Ascending aorta (tissue), 2 donors: ENCODE measurements around the gene PDE5A. TPM values are rescaled to one million over a fixed set of nuclear protein-coding genes. Genes with fewer than 3 reads are reported as not detected.

ENCODE experiments used
- DNase-seq, 2 donors: peaks; one replicate each; pipeline ENCODE4 v3.0.0-alpha.2; 2019; ENCODE audit warnings: low spot score in 2 of 2
- H3K27ac ChIP-seq, 2 donors: fragments of 200-600 bp; sonication (generic); one replicate each; pipeline ENCODE4 v1.5.1; 2016 to 2017; ENCODE audit warnings: mild to moderate bottlenecking in 1 of 2
- H3K27me3 ChIP-seq: fragments of 200-600 bp; sonication (generic); one replicate; pipeline ENCODE4 v1.5.1; 2017
- H3K36me3 ChIP-seq, 2 donors: fragments of 200-600 bp; sonication (generic); one replicate each; pipeline ENCODE4 v1.5.1; 2016
- H3K4me1 ChIP-seq, 2 donors: fragments of 200-600 bp; sonication (generic); one replicate each; pipeline ENCODE4 v1.5.1; 2016 to 2017; ENCODE audit warnings: mild to moderate bottlenecking in 1 of 2
- H3K4me3 ChIP-seq, 2 donors: fragments of 200-600 bp; sonication (generic); one replicate each; pipeline ENCODE4 v1.5.1; 2016 to 2017; ENCODE audit warnings: mild to moderate bottlenecking in 1 of 2
- H3K9me3 ChIP-seq, 2 donors: fragments of 200-600 bp; sonication (generic); one replicate each; pipeline ENCODE4 v1.5.1; 2016
- CTCF ChIP-seq, 3 experiments: fragments of 200-600 bp in 2 of 3; fragments of 450-650 bp in 1 of 3; sonication (generic) in 2 of 3; IDR thresholded peaks; one replicate each; pipeline ENCODE4 v1.5.1; 2016 to 2019; ENCODE audit warnings: antibody characterized with exemption in 3 of 3, mild to moderate bottlenecking in 1 of 3, moderate library complexity in 1 of 3
- intact Hi-C: fragments of 100-400 bp; cut with DNase I; formaldehyde crosslinking; loops from one replicate; pipeline ENCODE4 v1.15.1; 2023
- total RNA-seq: library from RNA; depleted of rRNA; stranded (reverse); fragments of >200 nt; gene quantifications from one replicate; pipeline ENCODE4 v1.1.0, GENCODE V29; 2016

The PDE5A gene
- total RNA-seq, 1 donor from 2014 or later = 39.7 TPM

- no peak for DNase-seq
- H3K27me3 ChIP-seq = no peaks in the 10 kb centered on the region
- TF ChIP-seq CTCF (IDR thresholded peaks at IDR 0.05) = no peak
- peaks cover 0 to 3% of the 10 kb centered on the region in 2 donors for H3K4me1 ChIP-seq
- H3K36me3 ChIP-seq = peaks cover 12 to 15% of the 10 kb centered on the region in 2 donors
- intact Hi-C loops = no loop called here
- H3K9me3 ChIP-seq = peaks cover 8 to 11% of the 10 kb centered on the region in 2 donors
- no peak overlapping the region for H3K4me3 ChIP-seq
- peak overlapping the region; percentile 21 to 42 for H3K27ac ChIP-seq
Observed at GRCh38 chr4:119598521-119598920, 30.1 kb downstream of the PDE5A start.

GRCh38 chr4:119597377-119597776 is 31.2 kb downstream of the PDE5A start:
- no peak overlapping the region for H3K4me3 ChIP-seq
- H3K27ac ChIP-seq = peak overlapping the region; percentile 16 to 56
- peaks cover 12 to 15% of the 10 kb centered on the region in 2 donors for H3K36me3 ChIP-seq
- TF ChIP-seq CTCF (IDR thresholded peaks at IDR 0.05) = no peak
- H3K9me3 ChIP-seq = peaks cover 8 to 11% of the 10 kb centered on the region in 2 donors
- H3K27me3 ChIP-seq = no peaks in the 10 kb centered on the region
- intact Hi-C loops = no loop called here
- peaks cover 0 to 4% of the 10 kb centered on the region in 2 donors for H3K4me1 ChIP-seq
- no peak for DNase-seq

DNA sequence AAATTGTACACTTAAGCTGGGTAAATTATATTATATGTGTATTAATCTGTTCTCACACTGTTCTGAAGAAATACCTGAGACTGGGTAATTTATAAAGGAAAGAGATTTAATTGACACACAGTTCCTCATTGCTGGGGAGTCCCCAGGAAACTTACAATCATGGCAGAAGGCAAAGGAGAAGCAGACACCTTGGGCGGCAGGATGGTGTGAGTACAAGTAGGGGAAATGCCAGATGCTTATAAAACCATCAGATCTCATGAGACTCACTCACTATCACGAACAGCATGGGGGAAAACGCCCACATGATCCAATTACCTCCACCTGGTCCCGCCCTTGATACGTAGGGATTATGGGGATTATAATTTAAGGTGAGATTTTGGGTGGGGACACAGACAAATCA is 34.9 kb downstream of the PDE5A start:
- H3K27me3 ChIP-seq = no peaks in the 10 kb centered on the region
- H3K4me3 ChIP-seq = no peak overlapping the region
- peak overlapping the region in 1 of 2 donors; percentile 31 for H3K27ac ChIP-seq
- peaks cover 0 to 16% of the 10 kb centered on the region in 2 donors for H3K4me1 ChIP-seq
- no peak for DNase-seq
- peaks cover 2 to 3% of the 10 kb centered on the region in 2 donors for H3K9me3 ChIP-seq
- intact Hi-C loops = no loop called here
- TF ChIP-seq CTCF (IDR thresholded peaks at IDR 0.05) = no peak
- peaks cover 7 to 15% of the 10 kb centered on the region in 2 donors for H3K36me3 ChIP-seq

DNA sequence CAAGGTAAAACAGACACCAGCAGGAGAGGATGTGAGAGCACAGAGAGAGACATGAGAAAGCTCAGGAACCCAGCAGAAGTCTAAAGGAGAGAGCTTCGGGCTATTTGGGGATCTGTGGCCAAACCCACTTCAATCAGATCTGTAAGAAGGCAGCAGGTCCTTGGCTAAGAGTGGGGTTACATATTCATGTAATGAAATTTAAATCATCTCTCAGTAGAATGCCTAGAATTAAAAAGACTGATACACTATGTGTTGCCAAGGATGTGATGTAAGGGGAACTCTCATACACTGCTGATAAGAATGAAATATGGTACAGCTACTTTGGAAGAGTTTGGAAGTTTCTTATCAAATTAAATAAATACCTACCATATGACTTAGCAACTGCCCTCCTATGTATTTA is 35.8 kb downstream of the PDE5A start:
- H3K36me3 ChIP-seq = peaks cover 5 to 13% of the 10 kb centered on the region in 2 donors
- H3K9me3 ChIP-seq = no peaks in the 10 kb centered on the region
- H3K4me3 ChIP-seq = no peak overlapping the region
- peak overlapping the region in 1 of 2 donors; percentile 47 for H3K27ac ChIP-seq
- no peaks in the 10 kb centered on the region for H3K27me3 ChIP-seq
- TF ChIP-seq CTCF (IDR thresholded peaks at IDR 0.05) = no peak
- peaks cover 0 to 17% of the 10 kb centered on the region in 2 donors for H3K4me1 ChIP-seq
- intact Hi-C loops = no loop called here
- DNase-seq = no peak

DNA sequence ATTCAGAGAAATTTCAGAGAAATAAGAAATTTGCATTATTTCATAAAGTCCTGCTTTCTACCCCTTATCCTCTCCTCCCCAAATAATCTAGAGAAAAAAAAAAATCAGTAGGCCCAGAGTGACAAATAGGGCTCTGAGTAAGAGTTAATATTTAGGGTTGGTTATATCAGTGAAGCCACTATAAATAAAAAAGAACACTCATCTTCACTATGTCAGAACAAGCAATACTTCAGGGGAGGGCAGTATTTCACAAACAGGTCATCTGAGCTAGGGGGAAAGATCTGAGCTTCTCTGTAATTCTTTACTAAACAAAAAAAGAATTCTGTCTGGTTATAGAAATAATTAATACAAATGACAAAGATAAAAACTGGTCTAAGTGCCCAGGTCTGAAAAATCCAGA is 39.4 kb downstream of the PDE5A start:
- DNase-seq = no peak
- TF ChIP-seq CTCF (IDR thresholded peaks at IDR 0.05) = no peak
- peak overlapping the region; percentile 11 to 41 for H3K27ac ChIP-seq
- intact Hi-C loops = no loop called here
- peaks cover 0 to 7% of the 10 kb centered on the region in 2 donors for H3K36me3 ChIP-seq
- peaks cover 0 to 17% of the 10 kb centered on the region in 2 donors for H3K4me1 ChIP-seq
- no peaks in the 10 kb centered on the region for H3K9me3 ChIP-seq
- no peak overlapping the region for H3K4me3 ChIP-seq
- no peaks in the 10 kb centered on the region for H3K27me3 ChIP-seq

- peaks cover 0 to 16% of the 10 kb centered on the region in 2 donors for H3K4me1 ChIP-seq
Observed at GRCh38 chr4:119587796-119588195, 40.8 kb downstream of the PDE5A start.

More at GRCh38 chr4:119587796-119588195, 40.8 kb downstream of the PDE5A start:
- no peak for TF ChIP-seq CTCF (IDR thresholded peaks at IDR 0.05)
- DNase-seq = no peak
- H3K27ac ChIP-seq = peak overlapping the region in 1 of 2 donors; percentile 22
- peaks cover 8% of the 10 kb centered on the region in 2 donors for H3K36me3 ChIP-seq
- H3K4me3 ChIP-seq = no peak overlapping the region
- H3K27me3 ChIP-seq = no peaks in the 10 kb centered on the region
- intact Hi-C loops = no loop called here
- H3K9me3 ChIP-seq = no peaks in the 10 kb centered on the region
